Stimulated activated CD8-positive, alpha-beta memory T cell treated with anti-CD3 and anti-CD28 coated beads, Interleukin-2, amount 100 ng/mL, for 48 hours (primary cell): ENCODE results near the gene OR2W3.

Experiments
- DNase-seq, 2 donors: peaks; one replicate each; pipeline ENCODE4 v3.0.0-alpha.2; 2020; ENCODE audit warnings: low read depth in 2 of 2

Gene OR2W3

GRCh38 chr1:247895163-247895637 lies at the start of gene OR2W3:
OR2W3 (plus strand) TSS chr1:247895587; CDS start chr1:247895587, 0 bp downstream.
- DNase-seq: no peak

- DNase-seq: no peak
Measured at GRCh38 chr1:247845693-247846017, 49.7 kb upstream of the OR2W3 start.

- no peak for DNase-seq
Measured at GRCh38 chr1:247848346-247848745, 47.0 kb upstream of the OR2W3 start.

GRCh38 chr1:247849616-247850015 lies 45.8 kb upstream of the OR2W3 start:
- DNase-seq: no peak

- no peak for DNase-seq
Measured at GRCh38 chr1:247854899-247855545, 40.4 kb upstream of the OR2W3 start.

- no peak for DNase-seq
Measured at GRCh38 chr1:247855911-247856310, 39.5 kb upstream of the OR2W3 start.

GRCh38 chr1:247857069-247857984 lies 38.1 kb upstream of the OR2W3 start, which contains the start of gene TRIM58:
TRIM58 (plus strand) TSS chr1:247857187; CDS start chr1:247857247, 60 bp downstream.
- DNase-seq: peak in 1 of 2 donors; percentile 15

- no peak for DNase-seq
Measured at GRCh38 chr1:247857985-247858619, 37.3 kb upstream of the OR2W3 start.

GRCh38 chr1:247862756-247863155 lies 32.6 kb upstream of the OR2W3 start:
- DNase-seq: no peak

- no peak for DNase-seq
Measured at GRCh38 chr1:247864644-247865043, 30.7 kb upstream of the OR2W3 start.

GRCh38 chr1:247865416-247865815 lies 30.0 kb upstream of the OR2W3 start:
- DNase-seq: no peak

- no peak for DNase-seq
Measured at GRCh38 chr1:247883346-247883745, 12.0 kb upstream of the OR2W3 start.

- no peak for DNase-seq
Measured at GRCh38 chr1:247884797-247885413, 10.5 kb upstream of the OR2W3 start.

- DNase-seq: no peak
Measured at GRCh38 chr1:247895976-247896375, 589 bp downstream of the OR2W3 start.

- no peak for DNase-seq
Measured at GRCh38 chr1:247904122-247904521, 8.7 kb downstream of the OR2W3 start.

- no peak for DNase-seq
Measured at GRCh38 chr1:247905181-247905580, 9.8 kb downstream of the OR2W3 start.

GRCh38 chr1:247905910-247906503 lies 10.6 kb downstream of the OR2W3 start:
- no peak for DNase-seq

- no peak for DNase-seq
Measured at GRCh38 chr1:247906504-247907047, 11.2 kb downstream of the OR2W3 start.

- DNase-seq: no peak
Measured at GRCh38 chr1:247908766-247909165, 13.4 kb downstream of the OR2W3 start.

- DNase-seq: no peak
Measured at GRCh38 chr1:247913786-247914185, 18.4 kb downstream of the OR2W3 start.

- no peak for DNase-seq
Measured at GRCh38 chr1:247914941-247915662, 19.7 kb downstream of the OR2W3 start.
